Measurements from ENCODE around the gene IER5. TPM values are rescaled to one million over a fixed set of nuclear protein-coding genes. Genes with fewer than 3 reads are reported as not detected.
A peak's percentile ranks its signal among the peaks of the same experiment; 100 is the strongest.

The IER5 gene
- polyA plus RNA-seq, 1 of the 3 experiments (the other 2 are of a cell fraction): 52.9 TPM

DNA sequence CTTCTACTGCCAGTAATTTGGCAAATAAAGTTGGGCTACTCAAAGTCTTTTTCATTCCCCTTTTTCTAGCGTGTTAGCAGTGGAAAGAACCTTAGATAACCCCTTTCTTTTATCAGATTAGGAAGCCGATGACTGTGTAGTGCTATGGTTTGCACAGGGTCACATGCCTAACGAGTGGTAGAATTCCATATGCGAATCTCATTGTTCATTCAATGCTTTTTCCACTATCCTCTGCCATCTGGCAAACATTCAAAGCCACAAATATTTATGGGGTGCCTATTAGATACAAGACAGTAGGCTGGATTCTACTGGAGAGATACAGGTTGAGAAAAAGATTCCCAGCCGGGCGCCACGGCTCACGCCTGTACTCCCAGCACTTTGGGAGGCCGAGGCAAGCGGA, 14.9 kb upstream of the IER5 start (continued):
- TF ChIP-seq TCF12 (IDR thresholded peaks at IDR 0.05): peak; percentile 92
- no peak for TF ChIP-seq SIN3A (IDR thresholded peaks at IDR 0.05; ENCODE audit: borderline replicate concordance, low read depth, low read length)
- TF ChIP-seq, protein P1, sequence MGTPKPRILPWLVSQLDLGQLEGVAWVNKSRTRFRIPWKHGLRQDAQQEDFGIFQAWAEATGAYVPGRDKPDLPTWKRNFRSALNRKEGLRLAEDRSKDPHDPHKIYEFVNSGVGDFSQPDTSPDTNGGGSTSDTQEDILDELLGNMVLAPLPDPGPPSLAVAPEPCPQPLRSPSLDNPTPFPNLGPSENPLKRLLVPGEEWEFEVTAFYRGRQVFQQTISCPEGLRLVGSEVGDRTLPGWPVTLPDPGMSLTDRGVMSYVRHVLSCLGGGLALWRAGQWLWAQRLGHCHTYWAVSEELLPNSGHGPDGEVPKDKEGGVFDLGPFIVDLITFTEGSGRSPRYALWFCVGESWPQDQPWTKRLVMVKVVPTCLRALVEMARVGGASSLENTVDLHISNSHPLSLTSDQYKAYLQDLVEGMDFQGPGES (IDR thresholded peaks at IDR 0.05; ENCODE audit: low read depth, low read length): no peak
- no peak for TF ChIP-seq MXI1 (IDR thresholded peaks at IDR 0.05; ENCODE audit: low read depth, low read length)
- no peak for TF ChIP-seq RAD21 (IDR thresholded peaks at IDR 0.05; ENCODE audit: low read length)
- TF ChIP-seq MEF2A (IDR thresholded peaks at IDR 0.05; ENCODE audit: borderline replicate concordance, low read depth): no peak
- no peak for TF ChIP-seq SMC3 (IDR thresholded peaks at IDR 0.05; ENCODE audit: low read depth, low read length)
- TF ChIP-seq FOXJ3 (CRISPR knock-in tag; IDR thresholded peaks at IDR 0.05): no peak
- TF ChIP-seq NFIC (IDR thresholded peaks at IDR 0.05; ENCODE audit: borderline replicate concordance): peak; percentile 98
- no peak for TF ChIP-seq GATA2 (CRISPR knock-in tag; IDR thresholded peaks at IDR 0.05)

DNA sequence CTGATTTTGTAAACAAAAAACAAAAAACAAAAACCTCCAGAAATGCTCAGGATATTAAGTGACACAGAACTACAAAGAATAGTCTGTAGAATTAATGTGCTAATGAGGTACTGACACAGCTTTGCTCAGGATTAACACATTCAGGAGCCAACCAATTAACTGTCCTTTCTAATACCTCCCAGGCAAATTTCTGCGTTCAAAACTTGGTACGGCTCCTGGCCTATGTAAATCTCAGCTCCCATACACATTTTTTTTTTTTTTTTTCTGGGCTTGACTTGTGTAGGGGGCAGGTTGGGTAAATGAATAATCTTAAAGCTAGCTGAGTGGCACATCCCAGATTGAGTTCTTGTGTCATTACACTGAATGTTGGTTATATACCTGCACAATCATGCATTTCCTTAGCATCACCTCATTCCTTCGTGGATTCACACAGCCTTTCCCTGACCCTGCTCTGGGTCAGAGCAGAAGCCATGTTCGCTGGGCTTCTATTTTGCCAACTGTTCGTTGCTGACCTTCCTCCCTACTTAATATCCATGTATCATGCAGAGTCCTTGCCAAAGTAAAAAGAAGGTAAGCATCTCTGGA, 12.6 kb upstream of the IER5 start:
- 0 out of 2 replicates have a peak, but pooled peaks have one; percentile 28 for TF ChIP-seq NFIC (IDR thresholded peaks at IDR 0.05; ENCODE audit: borderline replicate concordance)
- no peak for TF ChIP-seq GATA2 (CRISPR knock-in tag; IDR thresholded peaks at IDR 0.05)
- Histone ChIP-seq H3K36me3 (replicated peaks in 1 of 2; ENCODE audit: control insufficient read depth in 1 of 2, insufficient read depth in 2 of 2, low read length in 1 of 2) (no peaks in the 10 kb centered on the region), H3F3A (replicated peaks; ENCODE audit: insufficient read depth) (peaks cover 20% of the 10 kb centered on the region), H3K27ac (ENCODE audit: low read depth in 2 of 2, low read length in 1 of 2) (no peak overlapping the region; a peak in 1 of 4 replicates), H2AFZ (ENCODE audit: low read depth) (no peak overlapping the region), H3K9ac (no peak overlapping the region), H3K9me2 (no peaks in the 10 kb centered on the region), H3K79me2 (ENCODE audit: insufficient read depth) (no peaks in the 10 kb centered on the region), H3K4me3 (ENCODE audit: low read depth in 2 of 2, low read length in 1 of 2) (no peak overlapping the region), H4K20me1 (ENCODE audit: insufficient read depth) (no peaks in the 10 kb centered on the region), H3K27me3 (ENCODE audit: insufficient read depth) (no peaks in the 10 kb centered on the region), H3K4me2 (no peak overlapping the region), H3K9me3 (no peaks in the 10 kb centered on the region), H3K4me1 (ENCODE audit: control insufficient read depth in 1 of 2, insufficient read depth in 2 of 2, low read depth in 1 of 2, low read length in 1 of 2) (peaks cover 8 to 16% of the 10 kb centered on the region in 2 experiments; a peak in 3 of 4 replicates)
- POLR2A ChIA-PET: no interaction called here
- CTCF ChIA-PET: interaction anchor here (0.6 to 1.3 kb wide), 5 partner anchors 41 to 1487 kb away, joined by 3 to 4 read pairs (median 3); no protein-coding TSS in a partner anchor
- 70% methylated on average over 5 of the region's 5 CpGs for WGBS (ENCODE audit: low lambda C conversion rate)
- DNase-seq: no peak

- H3K79me2 ChIP-seq (ENCODE audit: insufficient read depth): no peaks in the 10 kb centered on the region
- no peaks in the 10 kb centered on the region for H4K20me1 ChIP-seq (ENCODE audit: insufficient read depth)
- H3K9ac ChIP-seq: no peak overlapping the region
- 86% methylated on average over 3 of the region's 3 CpGs for WGBS (ENCODE audit: low lambda C conversion rate)
- H3K27ac ChIP-seq (ENCODE audit: low read depth in 2 of 2, low read length in 1 of 2): 0 out of 4 replicates have a peak overlapping the region, but pooled peaks of 1 of the 2 experiments have one; percentile 78
- no peak overlapping the region for H3K4me2 ChIP-seq
- no peak for DNase-seq
- H3K9me2 ChIP-seq: no peaks in the 10 kb centered on the region
- CTCF ChIA-PET: interaction anchor here (0.9 to 1.2 kb wide), 3 partner anchors 65 to 195 kb away, joined by 3 to 4 read pairs (median 3); no protein-coding TSS in a partner anchor
- no peaks in the 10 kb centered on the region for H3K9me3 ChIP-seq
- peaks cover 8 to 16% of the 10 kb centered on the region in 2 experiments; a peak in 3 of 4 replicates for H3K4me1 ChIP-seq (ENCODE audit: control insufficient read depth in 1 of 2, insufficient read depth in 2 of 2, low read depth in 1 of 2, low read length in 1 of 2)
- POLR2A ChIA-PET: no interaction called here
- no peak overlapping the region for H3K4me3 ChIP-seq (ENCODE audit: low read depth in 2 of 2, low read length in 1 of 2)
- peaks cover 20% of the 10 kb centered on the region for H3F3A ChIP-seq (replicated peaks; ENCODE audit: insufficient read depth)
- no peak overlapping the region for H2AFZ ChIP-seq (ENCODE audit: low read depth)
- no peaks in the 10 kb centered on the region for H3K36me3 ChIP-seq (replicated peaks in 1 of 2; ENCODE audit: control insufficient read depth in 1 of 2, insufficient read depth in 2 of 2, low read length in 1 of 2)
- H3K27me3 ChIP-seq (ENCODE audit: insufficient read depth): no peaks in the 10 kb centered on the region
- TF ChIP-seq GATA2 (CRISPR knock-in tag; IDR thresholded peaks at IDR 0.05) (no peak), SMC3 (IDR thresholded peaks at IDR 0.05; ENCODE audit: low read depth, low read length) (no peak), POLR2AphosphoS5 (IDR thresholded peaks at IDR 0.05; ENCODE audit: low read depth, low read length) (no peak), RCOR1 (IDR thresholded peaks at IDR 0.05; ENCODE audit: low read length) (no peak), EP300 (IDR thresholded peaks at IDR 0.05; ENCODE audit: borderline replicate concordance in 1 of 2, low read depth in 1 of 2, low read length in 1 of 2) (no peak), NRF1 (IDR thresholded peaks at IDR 0.05; ENCODE audit: low read depth, low read length) (no peak), CHD2 (IDR thresholded peaks at IDR 0.05; ENCODE audit: low read length, partially characterized antibody) (no peak), FOXJ3 (CRISPR knock-in tag; IDR thresholded peaks at IDR 0.05) (no peak), TCF12 (IDR thresholded peaks at IDR 0.05) (no peak), RXRA (IDR thresholded peaks at IDR 0.05; ENCODE audit: borderline replicate concordance, low read depth) (no peak)
- TF ChIP-seq, protein P1 (IDR thresholded peaks at IDR 0.05; ENCODE audit: low read depth, low read length): no peak
- TF ChIP-seq, protein P2, sequence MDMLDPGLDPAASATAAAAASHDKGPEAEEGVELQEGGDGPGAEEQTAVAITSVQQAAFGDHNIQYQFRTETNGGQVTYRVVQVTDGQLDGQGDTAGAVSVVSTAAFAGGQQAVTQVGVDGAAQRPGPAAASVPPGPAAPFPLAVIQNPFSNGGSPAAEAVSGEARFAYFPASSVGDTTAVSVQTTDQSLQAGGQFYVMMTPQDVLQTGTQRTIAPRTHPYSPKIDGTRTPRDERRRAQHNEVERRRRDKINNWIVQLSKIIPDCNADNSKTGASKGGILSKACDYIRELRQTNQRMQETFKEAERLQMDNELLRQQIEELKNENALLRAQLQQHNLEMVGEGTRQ (IDR thresholded peaks at IDR 0.05; ENCODE audit: borderline replicate concordance, low read depth, low read length): no peak
- TF ChIP-seq, protein P3, sequence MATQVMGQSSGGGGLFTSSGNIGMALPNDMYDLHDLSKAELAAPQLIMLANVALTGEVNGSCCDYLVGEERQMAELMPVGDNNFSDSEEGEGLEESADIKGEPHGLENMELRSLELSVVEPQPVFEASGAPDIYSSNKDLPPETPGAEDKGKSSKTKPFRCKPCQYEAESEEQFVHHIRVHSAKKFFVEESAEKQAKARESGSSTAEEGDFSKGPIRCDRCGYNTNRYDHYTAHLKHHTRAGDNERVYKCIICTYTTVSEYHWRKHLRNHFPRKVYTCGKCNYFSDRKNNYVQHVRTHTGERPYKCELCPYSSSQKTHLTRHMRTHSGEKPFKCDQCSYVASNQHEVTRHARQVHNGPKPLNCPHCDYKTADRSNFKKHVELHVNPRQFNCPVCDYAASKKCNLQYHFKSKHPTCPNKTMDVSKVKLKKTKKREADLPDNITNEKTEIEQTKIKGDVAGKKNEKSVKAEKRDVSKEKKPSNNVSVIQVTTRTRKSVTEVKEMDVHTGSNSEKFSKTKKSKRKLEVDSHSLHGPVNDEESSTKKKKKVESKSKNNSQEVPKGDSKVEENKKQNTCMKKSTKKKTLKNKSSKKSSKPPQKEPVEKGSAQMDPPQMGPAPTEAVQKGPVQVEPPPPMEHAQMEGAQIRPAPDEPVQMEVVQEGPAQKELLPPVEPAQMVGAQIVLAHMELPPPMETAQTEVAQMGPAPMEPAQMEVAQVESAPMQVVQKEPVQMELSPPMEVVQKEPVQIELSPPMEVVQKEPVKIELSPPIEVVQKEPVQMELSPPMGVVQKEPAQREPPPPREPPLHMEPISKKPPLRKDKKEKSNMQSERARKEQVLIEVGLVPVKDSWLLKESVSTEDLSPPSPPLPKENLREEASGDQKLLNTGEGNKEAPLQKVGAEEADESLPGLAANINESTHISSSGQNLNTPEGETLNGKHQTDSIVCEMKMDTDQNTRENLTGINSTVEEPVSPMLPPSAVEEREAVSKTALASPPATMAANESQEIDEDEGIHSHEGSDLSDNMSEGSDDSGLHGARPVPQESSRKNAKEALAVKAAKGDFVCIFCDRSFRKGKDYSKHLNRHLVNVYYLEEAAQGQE (IDR thresholded peaks at IDR 0.05; ENCODE audit: low read depth, low read length): no peak
Observed at GRCh38 chr1:181076852-181077251, 11.6 kb upstream of the IER5 start.
